ENCODE measurements around the gene PNPLA3. TPM values are rescaled to one million over a fixed set of nuclear protein-coding genes. Genes with fewer than 3 reads are reported as not detected.

The PNPLA3 gene
- total RNA-seq, 1 donor from 2014 or later = 1.7 TPM

GRCh38 chr22:43996170-43996980 is 72.8 kb downstream of the PNPLA3 start:
- peaks cover 15% of the 10 kb centered on the region for H3K4me1 Mint-ChIP-seq (ENCODE audit: low read depth)
- H3K27me3 Mint-ChIP-seq (ENCODE audit: low read depth) = no peaks in the 10 kb centered on the region
- no peaks in the 10 kb centered on the region for H3K9me3 Mint-ChIP-seq
- H3K36me3 Mint-ChIP-seq (ENCODE audit: low read depth) = peaks cover 66% of the 10 kb centered on the region
- H3K4me3 Mint-ChIP-seq (ENCODE audit: low read depth) = peak overlapping the region; percentile 90
- peak overlapping the region; percentile 88 for H3K27ac Mint-ChIP-seq
- peak; percentile 60 for DNase-seq (ENCODE audit: low spot score)
- intact Hi-C loops (cut with micrococcal nuclease) = no loop called here

GRCh38 chr22:43996981-43997265 is 73.3 kb downstream of the PNPLA3 start:
- intact Hi-C loops (cut with micrococcal nuclease) = no loop called here
- Mint-ChIP-seq H3K4me1 (ENCODE audit: low read depth) (peaks cover 15% of the 10 kb centered on the region), H3K27ac (no peak overlapping the region), H3K9me3 (no peaks in the 10 kb centered on the region), H3K36me3 (ENCODE audit: low read depth) (peaks cover 63% of the 10 kb centered on the region), H3K4me3 (ENCODE audit: low read depth) (peak overlapping the region; percentile 51), H3K27me3 (ENCODE audit: low read depth) (no peaks in the 10 kb centered on the region)
- no peak for DNase-seq (ENCODE audit: low spot score)

Other genes starting within 250 kb of the PNPLA3 start
- gene EFCAB6, start 111.5 kb upstream of the PNPLA3 start, total RNA-seq = 0.11 TPM in 1 of 2 replicates, not detected in the other
- gene SULT4A1, start 61.3 kb upstream of the PNPLA3 start, total RNA-seq = not detected in 2 replicates
- gene PNPLA5, start 31.8 kb upstream of the PNPLA3 start, total RNA-seq = not detected in 2 replicates
- 58.6 and 59.0 TPM in 2 replicates for gene SAMM50, start 31.6 kb downstream of the PNPLA3 start, total RNA-seq
- 122 and 123 TPM in 2 replicates for gene PARVB, start 100.5 kb downstream of the PNPLA3 start, total RNA-seq